Measurements from ENCODE around the gene PTGES3L.

PTGES3L gene

DNA sequence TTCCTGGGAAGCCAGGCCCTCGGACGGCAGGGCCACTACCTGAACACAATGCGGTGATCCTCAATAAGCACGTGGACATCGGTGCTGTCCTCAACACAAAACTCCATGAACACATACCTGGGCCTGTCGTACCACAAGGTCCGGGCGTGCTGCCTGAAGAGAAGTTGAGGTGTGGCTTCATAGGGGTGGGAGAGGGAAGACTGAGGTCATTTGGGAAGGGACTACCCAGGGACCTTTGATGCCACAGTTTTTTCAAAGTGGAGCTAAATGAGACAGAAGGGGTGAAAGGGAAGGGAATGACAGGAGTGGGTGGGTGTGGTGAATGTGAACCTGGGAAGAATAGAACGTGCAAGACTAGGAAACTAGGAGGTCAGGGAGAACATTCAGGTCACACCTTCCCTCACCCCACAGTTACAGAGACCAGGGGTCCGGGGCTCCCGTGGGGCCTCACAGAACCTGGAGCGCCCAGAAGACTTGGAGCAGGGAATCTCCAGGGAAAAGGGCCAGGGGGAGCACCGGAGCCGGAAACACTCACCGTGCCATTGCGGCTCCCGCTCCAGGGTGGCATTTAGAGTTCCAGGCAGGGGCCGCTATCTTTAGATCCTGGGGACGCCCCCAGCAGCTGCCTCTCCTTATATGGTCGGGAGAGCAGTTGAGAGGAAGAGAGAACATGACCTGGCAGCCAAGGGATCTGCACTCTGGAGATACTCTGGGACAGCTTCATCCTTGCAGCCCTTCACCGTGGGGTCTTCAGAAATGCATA, at the start of gene PTGES3L:
PTGES3L (minus strand) TSS at position 570 of the 763 bp plus-strand sequence; CDS start at position 543, 27 bp downstream.
- DNase-seq (ENCODE audit: low read depth, low spot score) = no peak

- no peak for DNase-seq (ENCODE audit: low read depth, low spot score)
Observed at GRCh38 chr17:43028221-43028861, 48.5 kb upstream of the PTGES3L start.

GRCh38 chr17:43027091-43028032, 47.5 kb upstream of the PTGES3L start:
- no peak for DNase-seq (ENCODE audit: low read depth, low spot score)

GRCh38 chr17:43026595-43026994, 46.7 kb upstream of the PTGES3L start:
- DNase-seq (ENCODE audit: low read depth, low spot score) = no peak

DNA sequence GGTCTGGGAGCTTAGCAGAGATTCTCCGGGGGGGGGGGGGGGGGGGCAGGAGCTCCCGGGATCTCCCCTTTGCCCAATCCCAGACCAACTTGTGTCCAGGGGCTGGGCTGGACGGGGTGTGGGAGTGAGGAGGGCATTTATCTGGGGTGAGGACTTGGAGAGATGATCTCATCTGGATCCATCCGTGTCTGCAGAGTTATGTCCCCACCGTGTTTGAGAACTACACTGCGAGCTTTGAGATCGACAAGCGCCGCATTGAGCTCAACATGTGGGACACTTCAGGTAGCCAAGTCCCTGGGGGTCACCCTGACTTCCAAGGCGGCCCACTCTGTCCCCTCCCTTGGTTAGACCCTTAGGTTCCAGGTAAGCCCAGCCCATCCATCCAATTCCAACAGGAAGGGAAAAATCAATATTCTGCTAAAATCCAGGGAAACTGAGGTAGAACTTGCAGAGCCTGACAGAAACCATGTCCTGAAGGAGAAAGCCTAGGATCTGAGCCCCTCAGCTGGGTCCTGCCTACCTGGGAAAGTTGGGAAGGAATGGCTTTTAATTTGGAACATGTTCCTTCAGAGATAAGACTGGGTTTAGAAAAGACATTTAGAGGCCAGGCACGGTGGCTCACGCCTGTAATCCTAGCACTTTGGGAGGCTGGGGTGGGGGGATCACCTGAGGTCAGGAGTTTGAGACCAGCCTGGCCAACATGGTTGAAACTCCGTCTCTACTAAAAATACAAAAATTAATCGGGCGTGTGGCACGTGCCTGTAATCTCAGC, 46.1 kb upstream of the PTGES3L start:
- DNase-seq (ENCODE audit: low read depth, low spot score) = no peak

DNA sequence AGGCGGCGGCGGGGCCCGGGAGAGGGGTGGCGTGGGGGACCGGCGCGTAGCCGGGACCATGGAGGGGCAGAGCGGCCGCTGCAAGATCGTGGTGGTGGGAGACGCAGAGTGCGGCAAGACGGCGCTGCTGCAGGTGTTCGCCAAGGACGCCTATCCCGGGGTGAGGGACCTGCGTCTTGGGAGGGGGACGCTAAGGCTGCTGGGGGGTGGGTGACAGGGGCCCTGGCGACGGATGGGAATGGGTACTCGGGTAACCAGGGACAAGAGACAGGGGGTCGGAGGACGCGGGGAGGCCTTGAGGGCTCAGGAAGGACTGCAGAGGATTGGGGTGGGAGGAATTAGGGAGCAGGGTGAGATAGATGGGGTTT, 45.4 kb upstream of the PTGES3L start:
- DNase-seq (ENCODE audit: low read depth, low spot score) = no peak

DNA sequence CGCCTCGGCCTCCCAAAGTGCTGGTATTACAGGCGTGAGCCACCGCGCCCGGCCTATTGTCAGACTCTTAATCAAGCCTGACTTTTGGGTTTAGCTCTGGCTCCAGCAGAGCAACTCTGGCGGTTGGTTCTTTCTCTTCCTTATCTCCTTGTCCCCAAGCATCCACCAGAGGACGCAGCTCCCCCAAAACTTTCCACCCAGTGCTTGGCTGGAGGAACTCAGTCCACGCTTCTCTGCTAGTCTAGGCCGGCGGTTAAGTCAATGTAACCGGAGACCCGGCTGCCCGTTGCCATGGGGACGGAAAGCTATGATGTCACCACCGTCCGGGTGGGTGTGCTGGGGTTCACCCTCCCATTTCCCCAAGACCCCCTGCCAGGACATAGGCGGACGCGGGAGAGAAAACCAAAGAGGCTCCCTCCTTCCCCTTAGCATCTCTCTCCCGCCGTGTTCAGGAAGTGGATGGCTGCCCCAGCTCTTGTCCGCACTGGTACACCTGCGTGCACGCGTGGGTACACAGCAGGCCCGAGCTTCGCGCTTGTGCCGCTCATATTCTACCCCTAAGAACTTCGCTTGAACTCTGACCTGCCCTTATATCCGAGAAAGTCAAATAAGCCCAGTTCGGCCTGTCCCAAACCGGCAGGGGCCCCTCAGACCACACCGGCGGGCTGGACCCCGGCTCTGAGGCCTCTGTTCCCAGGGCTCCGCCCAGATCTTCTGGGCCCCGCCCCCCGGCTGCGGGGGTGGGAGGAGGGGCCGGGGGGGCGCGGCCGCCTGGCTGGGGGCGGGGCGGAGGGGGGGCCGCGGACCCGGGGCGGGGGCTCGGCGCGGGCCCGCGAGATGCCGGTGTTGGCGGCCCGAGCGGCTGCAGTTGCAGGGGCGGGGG, 44.8 kb upstream of the PTGES3L start, which contains the start of gene RND2:
RND2 (plus strand) TSS at position 825 of the 883 bp plus-strand sequence. CDS start 117 bp downstream, outside the sequence.
- peak; percentile 87 for DNase-seq (ENCODE audit: low read depth, low spot score)

DNA sequence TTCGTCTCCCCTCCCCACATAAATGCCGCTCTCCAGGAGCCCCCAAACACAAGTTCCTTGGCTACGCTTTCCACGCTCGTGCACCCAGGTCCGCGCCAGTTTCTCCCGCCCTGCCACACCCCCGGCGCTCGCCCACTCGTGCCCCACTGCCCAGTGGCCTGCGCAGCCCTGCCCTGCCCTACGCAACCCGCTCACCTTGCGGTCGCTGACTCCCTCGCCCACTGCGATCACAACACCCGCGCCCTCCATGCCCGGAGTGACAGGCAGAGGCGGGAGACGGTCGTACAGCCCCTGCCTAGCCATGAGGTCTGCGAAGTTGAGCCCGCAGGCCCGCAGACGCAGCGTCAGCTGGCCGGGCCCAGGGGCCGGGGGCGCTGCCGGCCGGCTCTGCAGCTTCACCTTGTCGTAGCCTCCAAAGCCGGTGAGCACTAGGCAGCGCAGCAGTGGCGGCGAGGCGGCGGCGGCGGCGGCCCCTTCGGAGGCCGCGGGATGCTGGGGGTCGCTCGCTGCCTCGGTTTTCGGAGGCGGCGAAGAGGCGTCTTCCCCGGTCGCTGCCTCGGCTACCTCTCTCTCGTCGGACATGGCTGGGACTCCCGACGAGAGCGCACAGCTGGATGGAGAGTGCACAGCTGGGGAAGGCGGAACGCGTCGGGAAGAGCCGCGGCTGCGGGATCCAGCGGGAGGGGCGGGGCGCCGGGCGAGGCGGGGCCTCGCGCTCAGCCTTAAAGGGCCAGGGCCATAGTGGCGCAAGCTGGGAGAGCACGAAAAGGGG, 42.0 kb upstream of the PTGES3L start, which contains the start of gene VAT1:
VAT1 (minus strand) TSS at position 645 of the 772 bp plus-strand sequence; CDS start at position 582, 63 bp downstream.
- DNase-seq (ENCODE audit: low read depth, low spot score) = no peak

- DNase-seq (ENCODE audit: low read depth, low spot score) = no peak
Observed at GRCh38 chr17:43020789-43021740, 41.2 kb upstream of the PTGES3L start.

GRCh38 chr17:43020030-43020621, 40.2 kb upstream of the PTGES3L start:
- DNase-seq (ENCODE audit: low read depth, low spot score) = no peak

GRCh38 chr17:43019418-43019817, 39.5 kb upstream of the PTGES3L start:
- no peak for DNase-seq (ENCODE audit: low read depth, low spot score)

GRCh38 chr17:43018932-43019331, 39.1 kb upstream of the PTGES3L start:
- no peak for DNase-seq (ENCODE audit: low read depth, low spot score)

DNA sequence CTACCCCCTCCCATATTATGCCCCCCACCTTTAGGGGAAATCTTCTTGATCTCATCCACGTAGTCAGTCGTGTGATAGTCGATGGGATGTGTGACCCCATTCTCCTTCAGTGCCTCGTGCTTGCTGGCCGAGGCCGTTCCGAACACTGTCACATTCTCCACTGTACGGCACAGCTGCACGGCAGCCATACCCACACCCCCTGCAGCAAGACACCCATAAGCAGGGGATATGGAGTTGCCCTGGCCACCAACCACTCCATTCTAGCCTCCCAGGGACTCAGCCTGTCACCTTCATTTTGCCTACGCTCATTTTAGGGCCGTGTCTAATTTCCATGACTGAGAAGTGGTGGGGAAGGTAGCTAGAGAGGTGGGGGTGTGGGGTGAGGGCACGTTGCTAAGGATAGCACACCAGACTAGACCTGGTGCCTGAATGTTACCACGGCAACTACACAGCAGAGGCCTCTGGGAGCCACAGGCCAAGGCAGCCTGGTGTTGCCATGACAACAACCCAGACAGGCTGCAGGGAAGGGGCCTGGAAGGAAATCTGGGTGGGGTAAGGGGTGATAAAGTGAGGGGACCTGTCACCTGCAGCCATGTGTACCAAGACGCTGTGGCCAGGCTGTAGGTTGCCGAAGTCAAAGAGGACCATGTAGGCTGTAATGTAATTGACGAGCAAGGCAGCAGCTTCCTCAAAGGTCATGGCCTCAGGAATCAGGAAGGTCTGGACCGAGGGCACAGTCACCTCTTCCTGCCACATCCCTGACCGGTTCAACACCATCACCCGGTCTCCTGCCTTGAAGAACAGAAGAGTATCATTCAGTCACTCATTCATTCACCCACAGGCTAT, 38.4 kb upstream of the PTGES3L start:
- DNase-seq (ENCODE audit: low read depth, low spot score) = no peak

- DNase-seq (ENCODE audit: low read depth, low spot score) = no peak
Observed at GRCh38 chr17:43016216-43016615, 36.3 kb upstream of the PTGES3L start.

GRCh38 chr17:43015579-43015978, 35.7 kb upstream of the PTGES3L start:
- DNase-seq (ENCODE audit: low read depth, low spot score) = no peak

- no peak for DNase-seq (ENCODE audit: low read depth, low spot score)
Observed at GRCh38 chr17:43014649-43015542, 35.0 kb upstream of the PTGES3L start.
